Activated CD4-positive, alpha-beta T cell treated with anti-CD3 and anti-CD28 coated beads, Interleukin-2, amount 50 U/mL, for 16 hours (primary cell): ENCODE measurements around the gene CD93.

Experiments used
- DNase-seq: peaks from one replicate; pipeline ENCODE4 v3.0.0-alpha.2; 2020

The CD93 gene

GRCh38 chr20:23083553-23084220 is 2.4 kb downstream of the CD93 start:
- no peak for DNase-seq

- DNase-seq: no peak
Observed at GRCh38 chr20:23082846-23083552, 3.1 kb downstream of the CD93 start.

- no peak for DNase-seq
Observed at GRCh38 chr20:23081263-23081819, 4.8 kb downstream of the CD93 start.

GRCh38 chr20:23080521-23080920 is 5.6 kb downstream of the CD93 start:
- no peak for DNase-seq

GRCh38 chr20:23079926-23080325 is 6.2 kb downstream of the CD93 start:
- no peak for DNase-seq

GRCh38 chr20:23079016-23079351 is 7.1 kb downstream of the CD93 start:
- no peak for DNase-seq

- DNase-seq: no peak
Observed at GRCh38 chr20:23078351-23079015, 7.6 kb downstream of the CD93 start.

GRCh38 chr20:23077277-23077676 is 8.8 kb downstream of the CD93 start:
- no peak for DNase-seq

- DNase-seq: no peak
Observed at GRCh38 chr20:23074052-23074451, 12.1 kb downstream of the CD93 start.

GRCh38 chr20:23072892-23073586 is 13.1 kb downstream of the CD93 start:
- no peak for DNase-seq

- DNase-seq: no peak
Observed at GRCh38 chr20:23071996-23072395, 14.1 kb downstream of the CD93 start.

GRCh38 chr20:23071398-23071797 is 14.7 kb downstream of the CD93 start:
- no peak for DNase-seq

GRCh38 chr20:23069108-23069507 is 17.0 kb downstream of the CD93 start:
- no peak for DNase-seq

- no peak for DNase-seq
Observed at GRCh38 chr20:23068283-23068682, 17.8 kb downstream of the CD93 start.

GRCh38 chr20:23066772-23067171 is 19.4 kb downstream of the CD93 start:
- DNase-seq: no peak

- DNase-seq: no peak
Observed at GRCh38 chr20:23065266-23066201, 20.6 kb downstream of the CD93 start.

GRCh38 chr20:23063581-23063980 is 22.5 kb downstream of the CD93 start:
- no peak for DNase-seq

GRCh38 chr20:23063168-23063567 is 23.0 kb downstream of the CD93 start:
- DNase-seq: no peak

- DNase-seq: no peak
Observed at GRCh38 chr20:23062632-23063031, 23.5 kb downstream of the CD93 start.

- no peak for DNase-seq
Observed at GRCh38 chr20:23061734-23062561, 24.2 kb downstream of the CD93 start.

GRCh38 chr20:23061262-23061661 is 24.9 kb downstream of the CD93 start:
- no peak for DNase-seq
